HG03095 (cell line): Measurements from ENCODE around the gene SLC4A3.

Experiments
- ATAC-seq: cut with Tn5 transposase; IDR thresholded peaks from one replicate; pipeline ENCODE4 v1.9.1; 2021; ENCODE audit warnings: moderate library complexity; ENCODE audit not compliant: unreplicated experiment

The SLC4A3 gene

DNA sequence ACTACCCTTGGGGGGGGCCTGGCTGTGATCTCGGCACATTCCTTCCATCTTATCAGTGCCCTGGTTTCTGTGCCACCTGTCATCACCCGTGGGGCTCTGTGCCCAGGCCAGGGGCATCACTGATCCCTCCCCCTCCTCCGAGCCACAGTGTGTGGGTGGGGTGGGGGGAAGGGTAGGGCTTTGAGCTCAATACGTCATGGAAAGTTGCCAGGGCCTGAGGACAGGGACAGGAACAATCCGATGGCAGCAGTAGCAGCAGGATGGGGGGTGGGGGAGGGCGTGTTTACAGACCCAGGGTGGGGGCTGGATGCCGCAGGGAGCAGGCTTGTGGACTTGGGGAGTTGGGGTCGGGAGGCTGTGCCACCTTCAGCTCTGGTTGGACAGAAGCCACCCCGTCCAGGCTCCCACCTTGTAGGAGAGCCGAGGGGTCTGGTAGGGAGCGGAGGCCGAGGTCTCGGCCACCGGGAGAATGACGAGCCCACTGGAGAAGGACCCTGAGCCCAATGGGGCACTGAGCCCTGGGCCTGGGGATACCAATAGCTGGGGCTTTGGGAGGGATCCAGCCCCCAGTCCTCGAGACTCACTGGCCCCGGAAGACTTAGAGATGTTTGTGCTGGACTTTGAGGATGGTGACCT, 3.5 kb downstream of the SLC4A3 start:
- no peak for ATAC-seq

DNA sequence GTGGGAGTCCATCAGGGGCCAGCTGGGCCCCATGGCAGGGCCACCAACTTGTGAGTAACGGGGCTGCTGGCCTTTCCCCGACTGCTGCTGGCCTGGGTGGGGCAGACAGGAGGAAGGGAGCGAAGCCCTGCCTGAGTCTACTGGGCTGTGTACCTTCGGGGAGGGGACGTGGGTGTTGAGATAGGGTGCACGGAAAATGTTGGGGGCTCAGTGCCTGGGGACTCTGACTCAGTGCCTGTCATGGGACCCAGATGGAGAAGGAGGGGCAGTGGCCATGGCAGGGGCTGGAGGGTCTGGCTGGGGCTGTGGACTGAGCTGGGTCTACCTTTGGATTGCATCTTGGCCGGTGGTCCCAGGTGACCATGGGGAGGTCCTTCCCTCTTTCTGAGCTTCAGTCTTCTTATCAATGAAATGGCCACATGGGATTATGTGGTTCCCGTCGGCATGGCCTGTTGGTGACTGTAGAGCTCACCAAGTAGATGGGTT, 4.0 kb downstream of the SLC4A3 start:
- no peak for ATAC-seq

DNA sequence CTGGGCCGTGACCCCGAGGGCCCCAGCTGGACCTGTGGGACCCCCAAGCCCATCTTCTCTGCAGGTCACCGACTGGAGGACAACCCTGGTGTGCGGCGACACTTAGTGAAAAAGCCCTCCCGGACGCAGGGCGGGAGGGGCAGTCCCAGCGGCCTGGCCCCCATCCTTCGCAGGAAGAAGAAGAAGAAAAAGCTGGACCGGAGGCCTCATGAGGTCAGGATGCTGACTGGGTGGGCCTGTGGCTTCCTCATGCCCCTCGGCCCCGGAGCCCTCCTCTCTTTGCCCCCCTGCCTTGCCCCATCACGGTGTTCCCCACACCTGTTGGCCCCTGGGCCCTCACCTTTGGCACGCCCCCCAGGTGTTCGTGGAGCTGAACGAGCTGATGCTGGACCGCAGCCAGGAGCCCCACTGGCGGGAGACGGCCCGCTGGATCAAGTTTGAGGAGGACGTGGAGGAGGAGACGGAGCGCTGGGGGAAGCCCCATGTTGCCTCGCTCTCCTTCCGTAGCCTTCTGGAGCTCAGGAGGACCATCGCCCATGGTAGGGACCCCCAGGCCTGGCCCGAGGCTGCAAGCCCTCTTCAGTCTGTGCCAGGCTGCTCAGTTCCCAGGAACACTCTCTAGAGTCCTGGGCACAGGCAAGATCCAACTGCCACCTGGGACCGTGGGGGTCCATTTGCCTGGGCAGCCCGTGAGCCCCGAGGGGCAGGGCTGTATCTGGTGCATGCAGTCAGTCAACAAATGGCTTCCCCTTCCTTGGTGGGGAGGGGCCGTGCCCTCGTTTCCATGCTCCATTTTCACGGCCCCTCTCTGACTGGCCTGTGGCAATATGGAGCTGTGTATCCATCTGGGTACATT, 4.7 kb downstream of the SLC4A3 start:
- ATAC-seq, result no peak

DNA sequence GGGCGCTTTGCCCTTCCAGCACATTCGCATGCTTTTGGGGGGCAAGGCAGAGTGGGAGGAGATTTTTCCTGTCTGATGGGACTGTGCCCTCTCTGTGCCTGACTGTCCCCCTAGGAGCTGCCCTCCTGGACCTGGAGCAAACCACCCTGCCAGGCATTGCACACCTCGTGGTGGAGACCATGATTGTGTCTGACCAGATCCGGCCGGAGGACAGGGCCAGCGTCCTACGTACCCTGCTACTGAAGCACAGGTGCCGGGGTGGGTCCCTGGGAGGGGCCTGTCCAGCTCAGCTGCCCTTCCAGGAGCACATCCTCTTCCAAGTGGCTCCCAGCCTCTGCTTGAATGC, 5.3 kb downstream of the SLC4A3 start:
- no peak for ATAC-seq

DNA sequence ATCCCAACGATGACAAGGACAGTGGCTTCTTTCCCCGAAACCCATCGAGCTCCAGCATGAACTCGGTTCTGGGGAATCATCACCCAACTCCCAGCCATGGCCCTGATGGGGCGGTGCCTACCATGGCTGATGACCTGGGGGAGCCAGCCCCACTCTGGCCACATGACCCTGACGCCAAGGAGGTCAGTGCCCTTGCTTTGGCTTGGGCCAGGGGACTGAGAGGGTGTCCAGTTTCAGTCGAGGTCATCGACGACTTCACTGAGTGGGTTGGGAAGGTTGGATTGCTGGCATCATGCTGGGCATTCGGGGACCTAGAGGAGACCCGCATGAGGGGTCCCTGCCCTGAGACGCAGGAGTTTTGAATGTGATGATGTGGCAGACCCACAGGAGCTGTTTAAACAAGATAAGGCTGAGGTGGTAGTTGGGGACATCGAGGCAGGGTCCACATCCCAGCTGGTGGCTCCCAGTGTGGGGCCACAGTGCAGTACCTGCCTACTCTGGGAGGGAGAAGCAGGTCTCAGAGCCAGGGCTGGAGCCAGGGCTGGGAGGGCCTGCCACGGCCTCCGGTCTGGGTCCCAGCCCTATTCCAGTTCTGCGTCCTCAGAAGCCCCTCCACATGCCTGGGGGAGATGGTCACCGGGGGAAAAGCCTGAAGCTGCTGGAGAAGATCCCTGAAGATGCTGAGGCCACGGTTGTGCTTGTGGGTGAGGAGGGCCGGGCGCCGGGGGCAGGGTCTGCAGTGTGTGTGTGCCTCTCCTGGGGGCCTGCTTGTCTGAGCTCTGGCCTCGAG, 6.0 kb downstream of the SLC4A3 start:
- ATAC-seq, result no peak

DNA sequence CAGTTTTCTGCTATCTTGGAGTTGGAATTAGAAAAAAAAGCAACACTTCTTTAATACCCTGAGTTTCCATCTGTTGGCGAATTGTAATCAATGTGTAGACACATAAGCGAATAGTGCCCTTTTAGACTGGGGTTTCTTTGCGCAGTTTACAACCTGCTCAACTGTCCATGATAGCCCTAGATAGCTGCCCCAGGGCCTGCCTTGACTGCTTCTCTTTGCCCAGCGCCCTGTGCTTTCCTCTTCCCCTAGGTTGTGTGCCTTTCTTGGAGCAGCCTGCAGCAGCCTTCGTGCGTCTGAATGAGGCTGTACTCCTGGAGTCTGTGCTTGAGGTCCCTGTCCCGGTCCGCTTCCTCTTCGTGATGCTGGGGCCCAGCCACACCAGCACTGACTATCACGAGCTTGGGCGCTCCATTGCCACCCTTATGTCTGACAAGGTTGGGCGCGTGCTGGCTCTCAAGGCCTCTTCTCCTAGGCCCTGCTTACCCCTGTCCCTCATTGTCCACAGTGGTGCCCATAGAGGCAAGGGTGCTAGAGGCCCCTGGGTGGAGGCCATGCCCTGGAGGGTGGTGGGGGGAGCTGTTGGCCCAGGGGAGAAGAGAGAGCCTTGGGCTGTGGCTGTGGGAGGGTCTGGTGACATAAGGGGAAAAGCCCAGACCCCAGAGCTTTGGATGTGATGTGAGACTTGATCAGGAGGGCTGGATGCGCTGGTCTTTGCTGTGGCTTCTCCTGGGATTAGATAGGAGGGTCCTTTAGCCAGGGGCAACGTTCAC, 6.9 kb downstream of the SLC4A3 start:
- ATAC-seq, result no peak

DNA sequence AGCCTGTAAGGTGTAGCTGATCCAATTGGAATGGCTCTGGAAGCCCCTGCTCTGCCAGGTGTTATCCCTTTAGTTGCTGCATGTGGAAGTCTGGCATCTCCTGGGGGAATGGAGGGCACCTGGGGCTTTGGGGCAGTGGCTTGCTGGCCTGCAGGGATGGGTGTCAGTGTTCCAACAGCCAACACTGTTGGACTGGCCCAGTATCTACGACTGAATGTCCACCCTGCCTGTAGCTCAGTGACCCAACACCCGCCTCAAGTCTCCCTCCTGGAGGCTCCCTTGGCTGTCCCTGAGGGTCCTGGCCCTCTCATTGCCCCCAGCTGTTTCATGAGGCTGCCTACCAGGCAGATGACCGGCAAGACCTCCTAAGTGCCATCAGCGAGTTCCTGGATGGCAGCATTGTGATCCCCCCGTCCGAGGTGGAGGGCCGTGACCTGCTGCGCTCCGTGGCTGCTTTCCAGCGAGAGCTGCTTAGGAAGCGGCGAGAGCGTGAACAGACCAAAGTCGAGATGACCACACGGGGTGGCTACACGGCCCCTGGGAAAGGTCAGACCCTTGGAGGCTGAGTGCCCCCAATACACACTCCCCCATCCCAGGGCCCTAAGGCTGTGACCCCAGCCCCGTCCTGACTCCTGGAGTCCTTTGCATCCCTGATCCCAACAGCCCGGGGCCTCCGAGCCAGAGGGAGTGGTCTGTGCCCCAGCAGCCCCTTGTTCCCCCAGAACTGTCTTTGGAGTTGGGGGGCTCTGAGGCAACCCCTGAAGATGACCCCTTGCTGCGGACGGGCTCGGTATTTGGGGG, 7.7 kb downstream of the SLC4A3 start:
- ATAC-seq, result no peak

DNA sequence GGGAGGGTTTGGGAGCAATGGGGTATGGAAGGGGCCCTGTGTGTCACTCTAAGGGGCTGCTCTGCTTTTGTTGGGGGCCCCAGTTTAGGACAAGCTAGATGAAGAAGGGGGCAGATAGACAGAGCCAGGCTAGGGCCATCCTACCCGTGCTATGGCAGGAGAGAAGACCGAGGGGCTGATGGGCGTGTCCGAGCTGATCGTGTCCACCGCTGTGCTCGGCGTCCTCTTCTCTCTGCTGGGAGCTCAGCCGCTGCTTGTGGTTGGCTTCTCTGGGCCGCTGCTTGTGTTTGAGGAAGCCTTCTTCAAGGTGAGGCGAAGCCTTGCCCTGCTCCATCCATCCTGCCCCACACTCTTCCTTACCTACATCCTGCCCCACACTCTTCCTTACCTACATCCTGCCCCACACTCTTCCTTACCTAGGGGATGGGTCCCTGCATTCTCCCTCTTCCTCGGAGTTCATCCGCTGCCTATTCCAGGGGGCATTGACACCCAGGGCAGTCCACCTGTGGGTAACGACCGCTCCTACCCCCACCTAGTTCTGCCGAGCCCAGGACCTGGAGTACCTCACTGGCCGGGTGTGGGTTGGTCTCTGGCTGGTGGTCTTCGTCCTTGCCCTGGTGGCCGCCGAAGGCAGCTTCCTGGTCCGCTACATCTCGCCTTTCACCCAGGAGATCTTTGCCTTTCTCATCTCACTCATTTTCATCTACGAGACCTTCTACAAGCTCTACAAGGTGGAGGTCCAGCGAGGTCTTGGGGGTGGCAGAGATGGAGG, 8.9 kb downstream of the SLC4A3 start:
- no peak for ATAC-seq

DNA sequence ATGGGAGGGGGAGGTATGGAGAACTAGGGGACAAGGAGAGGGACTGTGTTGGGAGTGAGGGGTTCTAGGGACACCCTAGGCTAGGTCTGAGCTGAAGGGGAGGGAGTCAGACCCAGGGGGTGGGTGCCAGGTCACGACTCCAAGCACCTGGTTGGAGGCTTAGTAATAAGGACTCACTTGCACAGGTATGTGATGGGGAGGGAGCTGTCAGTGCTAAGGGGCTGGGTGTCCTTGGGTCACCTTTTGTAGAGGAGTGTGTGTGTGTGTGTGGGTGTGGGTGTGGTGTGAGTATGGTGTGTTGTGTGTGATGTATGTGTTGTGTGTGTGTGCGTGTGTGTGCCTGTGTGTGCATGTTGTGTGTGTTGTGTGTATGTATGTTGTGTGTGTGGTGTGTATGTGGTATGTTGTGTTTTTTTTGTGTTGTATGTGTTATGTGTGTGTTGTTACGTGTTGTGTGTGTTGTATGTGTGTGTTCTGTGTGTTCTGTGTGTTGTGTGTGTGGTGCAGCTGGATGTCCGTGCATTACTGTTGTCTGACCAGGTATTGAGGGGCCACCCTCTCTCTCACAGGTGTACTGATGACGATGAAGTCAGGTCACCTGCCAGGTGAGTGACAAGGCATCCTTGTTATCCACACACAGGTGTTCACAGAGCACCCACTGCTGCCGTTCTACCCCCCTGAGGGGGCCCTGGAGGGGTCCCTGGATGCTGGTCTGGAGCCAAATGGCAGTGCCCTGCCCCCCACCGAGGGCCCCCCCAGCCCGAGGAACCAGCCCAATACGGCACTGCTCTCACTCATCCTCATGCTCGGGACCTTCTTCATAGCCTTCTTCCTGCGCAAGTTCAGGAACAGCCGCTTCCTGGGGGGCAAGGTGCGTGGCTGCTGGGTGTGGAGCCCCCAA, 9.8 kb downstream of the SLC4A3 start:
- no peak for ATAC-seq

DNA sequence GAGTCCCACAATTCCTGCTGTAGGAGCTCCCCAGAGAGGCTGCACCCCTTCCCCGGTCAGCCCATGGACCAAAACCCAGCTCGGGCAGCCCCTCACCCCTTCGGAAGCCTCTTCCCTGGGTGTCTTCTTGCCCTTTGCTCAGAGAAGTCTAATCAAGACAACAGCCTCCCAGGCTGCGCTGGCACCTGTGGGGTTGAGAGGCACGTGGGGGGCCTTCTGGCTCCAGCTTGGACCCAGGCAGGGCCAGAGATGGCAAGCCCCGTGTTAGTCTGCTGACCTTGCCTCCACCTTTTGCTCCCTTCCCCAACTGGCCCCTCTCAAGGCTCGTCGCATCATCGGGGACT, 10.4 kb downstream of the SLC4A3 start:
- ATAC-seq, result no peak

DNA sequence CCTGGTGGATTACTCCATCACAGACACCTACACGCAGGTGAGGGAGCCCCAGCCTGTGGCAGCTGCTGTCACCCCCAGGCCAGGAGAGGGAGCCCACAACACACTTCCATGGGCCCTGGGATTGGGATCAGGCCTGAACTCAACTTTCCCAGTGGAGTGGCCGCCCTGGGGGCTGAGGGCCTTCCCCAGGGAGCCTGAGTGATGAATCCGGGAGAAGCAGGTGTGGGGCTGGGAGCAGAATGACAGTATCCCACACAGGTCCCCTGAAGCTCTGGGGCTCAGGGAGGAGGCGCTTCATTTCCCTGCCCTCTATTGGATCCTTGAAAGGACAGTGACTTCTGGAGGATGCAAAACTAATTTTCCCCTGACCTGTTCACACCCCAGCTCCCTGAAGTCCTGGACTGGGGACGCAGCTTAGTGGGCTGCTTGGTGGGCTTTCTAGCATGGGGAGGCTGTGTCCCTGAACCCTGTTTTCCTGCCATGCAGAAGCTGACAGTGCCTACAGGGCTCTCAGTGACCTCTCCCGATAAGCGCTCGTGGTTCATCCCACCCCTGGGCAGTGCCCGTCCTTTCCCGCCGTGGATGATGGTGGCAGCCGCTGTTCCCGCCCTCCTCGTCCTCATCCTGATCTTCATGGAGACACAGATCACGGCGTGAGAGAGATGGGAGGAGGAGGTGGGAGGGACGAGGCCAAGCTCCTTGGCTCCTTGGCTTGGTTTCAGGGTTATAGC, 11.0 kb downstream of the SLC4A3 start:
- ATAC-seq, result no peak

DNA sequence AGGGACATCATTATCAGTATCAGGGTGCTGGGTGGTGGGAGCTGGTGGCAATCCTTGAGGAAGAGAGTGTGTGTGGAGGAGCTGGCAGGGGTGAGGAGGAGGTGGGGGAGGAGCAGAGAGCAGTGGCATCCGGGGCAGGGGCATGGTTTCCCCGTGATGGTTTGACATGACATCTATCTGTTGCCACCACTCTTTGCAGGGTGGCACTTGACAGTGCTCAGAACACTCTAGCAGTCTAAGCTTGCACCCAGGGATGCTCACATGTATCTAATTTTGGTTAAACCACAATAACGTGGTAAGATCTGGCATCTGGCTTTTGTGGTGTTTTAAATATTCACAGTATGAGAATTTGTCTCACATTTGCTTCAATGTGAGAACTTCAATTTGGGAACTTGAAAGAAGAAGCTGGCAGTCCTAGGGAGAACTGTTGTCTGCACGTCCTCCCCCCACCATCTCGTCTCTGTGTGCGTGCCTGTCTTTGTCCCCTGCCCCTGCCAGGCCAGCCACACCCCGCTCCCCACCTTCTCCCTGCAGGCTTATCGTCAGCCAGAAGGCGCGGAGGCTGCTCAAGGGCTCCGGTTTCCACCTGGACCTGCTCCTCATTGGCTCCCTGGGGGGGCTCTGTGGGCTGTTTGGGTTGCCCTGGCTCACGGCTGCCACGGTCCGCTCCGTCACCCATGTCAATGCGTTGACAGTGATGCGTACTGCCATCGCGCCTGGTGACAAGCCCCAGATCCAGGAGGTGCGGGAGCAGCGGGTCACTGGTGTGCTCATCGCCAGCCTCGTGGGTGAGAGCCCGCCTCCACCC, 11.7 kb downstream of the SLC4A3 start:
- no peak for ATAC-seq

DNA sequence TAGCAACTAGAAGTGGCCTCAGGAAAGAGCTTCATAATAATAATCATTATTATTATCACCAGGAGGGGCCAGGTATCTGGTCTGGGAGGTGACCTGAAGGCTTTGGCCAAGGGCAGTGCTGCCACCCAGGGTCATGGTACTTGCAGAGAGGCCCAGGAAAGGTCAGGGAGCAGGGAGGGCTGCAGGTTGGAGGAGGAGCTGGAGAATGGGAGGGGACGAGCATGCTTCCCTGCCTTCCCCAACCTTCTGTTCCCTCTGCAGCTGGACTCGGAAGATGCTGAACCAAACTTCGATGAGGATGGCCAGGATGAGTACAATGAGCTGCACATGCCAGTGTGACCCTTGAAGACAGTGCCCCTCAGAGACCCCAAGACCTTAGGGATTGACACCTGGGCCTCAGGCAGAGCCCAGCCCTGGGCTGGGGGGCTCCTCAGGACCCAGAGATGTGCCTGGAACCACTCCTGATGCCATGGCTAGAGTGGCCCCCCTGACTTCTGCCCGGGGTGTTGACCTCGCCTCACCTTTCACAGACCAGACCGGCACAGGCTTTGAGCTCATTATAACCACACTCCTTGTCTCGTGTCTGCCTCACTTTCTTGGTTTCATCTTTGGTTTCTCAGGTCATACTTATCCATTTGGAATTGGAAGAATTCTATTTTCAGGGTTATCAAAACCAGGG, 14.1 kb downstream of the SLC4A3 start:
- no peak for ATAC-seq

DNA sequence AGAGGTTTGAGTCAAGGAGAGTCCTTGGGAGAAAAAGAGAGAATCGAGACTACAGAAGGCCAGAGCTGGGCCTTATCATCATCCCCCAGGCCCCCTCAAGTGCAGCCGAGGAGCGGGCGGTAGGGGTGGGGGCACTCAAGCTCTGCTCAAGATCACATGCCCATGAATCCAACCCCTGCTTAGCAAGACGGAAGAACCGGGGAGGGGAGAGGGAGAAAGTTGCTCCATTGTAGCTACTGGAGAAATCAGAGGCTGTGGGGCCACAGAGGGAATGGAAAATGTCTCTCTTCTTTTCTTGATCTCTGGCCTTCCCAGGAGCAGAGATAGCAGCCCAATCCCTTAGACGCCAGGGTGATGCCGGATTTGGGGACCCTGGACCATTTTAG, 14.6 kb downstream of the SLC4A3 start:
- ATAC-seq, result no peak

DNA sequence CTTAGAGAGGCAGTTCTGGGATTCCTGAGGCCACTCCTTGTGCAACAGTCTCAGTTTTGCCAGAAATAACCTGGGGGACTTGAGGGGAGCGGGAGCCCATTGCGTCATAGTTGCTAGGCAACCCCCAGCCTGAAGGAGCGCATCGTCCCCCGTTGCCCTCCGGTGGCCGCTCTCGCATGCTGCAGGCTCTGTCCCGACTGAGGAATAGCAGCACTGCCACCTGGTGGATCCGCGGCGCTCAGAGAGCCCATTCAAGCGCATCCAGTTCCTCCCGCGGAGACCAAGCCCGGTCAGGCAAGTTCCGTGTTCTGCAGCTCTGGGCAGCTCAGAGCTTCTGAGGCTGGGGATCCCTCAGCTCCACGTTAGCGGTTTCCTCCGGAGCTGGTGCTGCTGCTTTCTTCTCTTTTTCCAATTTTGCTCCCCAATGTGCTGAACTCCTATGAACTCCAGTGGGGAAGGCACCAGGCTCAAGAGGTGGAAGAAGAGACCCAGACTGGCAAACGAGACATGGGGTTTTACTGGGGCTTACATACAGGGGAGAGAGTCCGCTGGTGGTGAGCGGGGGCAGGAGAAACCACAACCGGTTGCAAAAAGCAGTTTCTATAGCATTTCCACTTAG, 15.1 kb downstream of the SLC4A3 start:
- ATAC-seq, result peak; percentile 98

DNA sequence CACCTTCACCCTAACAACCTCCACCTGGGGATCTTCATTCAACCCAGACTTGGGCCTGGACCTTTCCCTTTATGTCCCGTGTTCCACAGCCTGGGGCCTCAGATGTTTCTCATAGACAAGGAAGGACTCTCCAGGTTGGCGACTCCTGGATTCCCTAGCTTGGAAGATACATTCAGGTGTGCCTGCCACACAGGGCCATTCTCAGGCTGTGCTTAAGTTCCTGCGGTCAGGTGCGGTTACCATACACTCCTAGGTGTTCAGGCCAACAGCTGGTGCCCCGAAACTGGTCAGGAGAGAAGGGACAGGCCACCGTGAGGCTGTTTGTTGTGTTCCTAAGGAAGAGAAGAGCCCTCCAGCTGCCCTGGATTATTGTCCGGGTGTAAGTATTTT, 15.6 kb downstream of the SLC4A3 start:
- ATAC-seq, result no peak
